Sigmoid colon (tissue), 4 donors: ENCODE results near the gene TUNAR.

ENCODE experiments used
- CTCF ChIP-seq, 4 experiments: fragments of 450-650 bp in 3 of 4; fragments of 200-600 bp in 1 of 4; IDR thresholded peaks; one replicate each; pipeline ENCODE4 v1.5.1; 2016 to 2019; ENCODE audit warnings: antibody characterized with exemption in 4 of 4, mild to moderate bottlenecking in 3 of 4, moderate library complexity in 2 of 4
- EP300 ChIP-seq, 4 donors: sonication (generic); formaldehyde crosslinking; IDR thresholded peaks; one replicate each; pipeline ENCODE4 v1.6.1; 2017; ENCODE audit warnings: antibody characterized with exemption in 4 of 4
- POLR2A ChIP-seq, 2 donors: fragments of 450-650 bp; IDR thresholded peaks; one replicate each; pipeline ENCODE4 v1.6.1; 2016; ENCODE audit warnings: antibody characterized with exemption in 2 of 2, mild to moderate bottlenecking in 2 of 2, moderate library complexity in 2 of 2
- POLR2AphosphoS5 ChIP-seq, 4 donors: sonication (generic); formaldehyde crosslinking; IDR thresholded peaks; one replicate each; pipeline ENCODE4 v1.6.1; 2017; ENCODE audit warnings: antibody characterized with exemption in 4 of 4

GRCh38 chr14:95953111-95953724 lies 76.6 kb downstream of the TUNAR start:
- no peak for TF ChIP-seq CTCF (IDR thresholded peaks at IDR 0.05)
- no peak for TF ChIP-seq POLR2AphosphoS5 (IDR thresholded peaks at IDR 0.05)
- no peak for TF ChIP-seq POLR2A (IDR thresholded peaks at IDR 0.05)
- TF ChIP-seq EP300 (IDR thresholded peaks at IDR 0.05) = no peak
